Cardiac muscle cell (in vitro differentiated cells and primary cell): ENCODE measurements around the gene ABR. TPM values are rescaled to one million over a fixed set of nuclear protein-coding genes. Genes with fewer than 3 reads are reported as not detected.

Experiments used
- DNase-seq, 2 donors: peaks; one replicate each; pipeline versions ENCODE4 v3.0.0 to v3.0.0-alpha.2; 2010 to 2017; ENCODE audit warnings: low read depth in 1 of 2, low spot score in 1 of 2
- H3K27ac ChIP-seq: fragments of 200-600 bp; sonication (generic); 2 replicates; pipeline ENCODE4 v1.5.1; 2016
- H3K27me3 ChIP-seq: fragments of 200-600 bp; sonication (generic); 2 replicates; pipeline ENCODE4 v1.6.0; 2016; ENCODE audit warnings: control low read depth
- H3K36me3 ChIP-seq: fragments of 200-600 bp; sonication (generic); 2 replicates; pipeline ENCODE4 v1.5.1; 2016; ENCODE audit warnings: control low read depth
- H3K4me1 ChIP-seq: fragments of 200-600 bp; sonication (generic); 2 replicates; pipeline ENCODE4 v1.8.1; 2017; ENCODE audit warnings: low read depth, mild to moderate bottlenecking, mixed run types
- H3K4me3 ChIP-seq: fragments of 200-600 bp; sonication (generic); 2 replicates; pipeline ENCODE4 v1.5.1; 2016; ENCODE audit warnings: mild to moderate bottlenecking
- H3K9me3 ChIP-seq: fragments of 200-600 bp; sonication (generic); 2 replicates; pipeline ENCODE4 v1.5.1; 2017; ENCODE audit warnings: low read depth, mild to moderate bottlenecking, control low read depth
- polyA plus RNA-seq: library from polyadenylated mRNA; unstranded; fragments of >200 nt; fragmentation: Nextera tagmentation; extraction: Ambion mirVana; gene quantifications from 2 replicates; pipeline ENCODE4 v1.2.1, GENCODE V29; 2016
- total RNA-seq: library from RNA; depleted of rRNA; stranded (reverse); fragments of >200 nt; gene quantifications from 2 replicates; pipeline ENCODE4 v1.2.3, GENCODE V29; 2016
- TF ChIP-seq, protein P1 (sequence below): IDR thresholded peaks from 2 replicates; pipeline ENCODE4 v1.5.1; 2012; ENCODE audit warnings: low read depth, mild to moderate bottlenecking, low read length

ABR gene
- total and polyA plus RNA-seq, 2 experiments from 2014 or later, result 23.5 to 67.5 TPM

DNA sequence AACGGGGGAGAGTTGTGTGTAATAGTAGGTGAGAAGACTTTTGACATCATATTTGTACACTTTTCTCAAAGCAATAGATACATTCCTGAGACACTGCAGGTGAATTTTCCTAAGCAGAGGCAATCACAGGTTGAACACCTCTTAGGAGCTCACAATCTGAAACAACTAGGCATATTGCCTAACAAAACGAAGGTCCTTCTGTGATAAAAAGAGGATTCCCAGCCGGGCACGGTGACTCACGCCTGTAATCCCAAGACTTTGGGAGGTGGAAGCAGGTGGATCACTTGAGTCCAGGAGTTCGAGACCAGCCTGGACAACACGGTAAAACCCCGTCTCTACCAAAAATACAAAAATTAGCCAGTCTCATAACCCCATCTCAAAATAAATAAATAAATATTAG is 217.6 kb downstream of the ABR start:
- H3K4me3 ChIP-seq, result no peak overlapping the region
- TF ChIP-seq, protein P1, sequence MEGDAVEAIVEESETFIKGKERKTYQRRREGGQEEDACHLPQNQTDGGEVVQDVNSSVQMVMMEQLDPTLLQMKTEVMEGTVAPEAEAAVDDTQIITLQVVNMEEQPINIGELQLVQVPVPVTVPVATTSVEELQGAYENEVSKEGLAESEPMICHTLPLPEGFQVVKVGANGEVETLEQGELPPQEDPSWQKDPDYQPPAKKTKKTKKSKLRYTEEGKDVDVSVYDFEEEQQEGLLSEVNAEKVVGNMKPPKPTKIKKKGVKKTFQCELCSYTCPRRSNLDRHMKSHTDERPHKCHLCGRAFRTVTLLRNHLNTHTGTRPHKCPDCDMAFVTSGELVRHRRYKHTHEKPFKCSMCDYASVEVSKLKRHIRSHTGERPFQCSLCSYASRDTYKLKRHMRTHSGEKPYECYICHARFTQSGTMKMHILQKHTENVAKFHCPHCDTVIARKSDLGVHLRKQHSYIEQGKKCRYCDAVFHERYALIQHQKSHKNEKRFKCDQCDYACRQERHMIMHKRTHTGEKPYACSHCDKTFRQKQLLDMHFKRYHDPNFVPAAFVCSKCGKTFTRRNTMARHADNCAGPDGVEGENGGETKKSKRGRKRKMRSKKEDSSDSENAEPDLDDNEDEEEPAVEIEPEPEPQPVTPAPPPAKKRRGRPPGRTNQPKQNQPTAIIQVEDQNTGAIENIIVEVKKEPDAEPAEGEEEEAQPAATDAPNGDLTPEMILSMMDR, result no peak
- H3K9me3 ChIP-seq, result no peaks in the 10 kb centered on the region
- no peaks in the 10 kb centered on the region for H3K27me3 ChIP-seq
- H3K27ac ChIP-seq, result peak overlapping the region; percentile 96
- DNase-seq, result no peak
- H3K4me1 ChIP-seq, result peaks cover 59% of the 10 kb centered on the region
- H3K36me3 ChIP-seq, result no peaks in the 10 kb centered on the region

DNA sequence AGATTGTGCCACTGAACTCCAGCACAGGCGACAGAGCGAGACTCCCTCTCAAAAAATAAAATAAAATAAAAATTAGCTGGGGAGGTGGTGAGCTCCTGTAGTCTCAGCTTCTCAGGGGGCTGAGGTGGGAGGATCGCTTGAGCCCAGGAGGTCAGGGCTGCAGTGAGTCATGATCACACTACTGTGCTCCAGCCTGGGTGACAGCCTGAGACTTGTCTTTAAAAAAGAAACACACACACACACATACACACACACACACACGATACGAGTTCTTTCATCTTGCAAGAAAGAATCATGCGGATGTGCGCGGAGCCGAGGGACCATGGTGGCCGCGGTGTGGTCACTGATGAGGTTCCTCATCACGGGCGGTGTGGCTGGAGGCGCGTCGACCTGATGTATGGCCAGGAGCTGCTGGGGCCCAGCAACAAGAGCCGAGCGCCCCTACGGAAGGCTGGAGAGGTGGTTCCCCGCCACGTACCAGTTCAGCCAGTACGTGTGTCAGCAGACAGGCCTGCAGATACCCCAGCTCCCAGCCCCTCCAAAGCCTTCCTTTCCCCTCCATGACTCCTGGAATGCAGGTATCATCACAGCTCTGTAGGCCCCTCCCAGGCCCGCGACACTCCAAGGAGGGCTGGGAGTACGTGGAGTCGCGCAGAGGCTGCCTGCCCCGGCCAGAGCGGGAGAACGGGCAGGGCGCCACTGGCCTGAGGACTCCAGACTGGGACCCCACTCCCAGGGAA is 220.9 kb downstream of the ABR start:
- H3K4me3 ChIP-seq, result no peak overlapping the region
- TF ChIP-seq, protein P1, result no peak
- peaks cover 57% of the 10 kb centered on the region for H3K4me1 ChIP-seq
- H3K36me3 ChIP-seq, result no peaks in the 10 kb centered on the region
- no peak for DNase-seq
- no peaks in the 10 kb centered on the region for H3K27me3 ChIP-seq
- no peaks in the 10 kb centered on the region for H3K9me3 ChIP-seq
- H3K27ac ChIP-seq, result peak overlapping the region; percentile 99

DNA sequence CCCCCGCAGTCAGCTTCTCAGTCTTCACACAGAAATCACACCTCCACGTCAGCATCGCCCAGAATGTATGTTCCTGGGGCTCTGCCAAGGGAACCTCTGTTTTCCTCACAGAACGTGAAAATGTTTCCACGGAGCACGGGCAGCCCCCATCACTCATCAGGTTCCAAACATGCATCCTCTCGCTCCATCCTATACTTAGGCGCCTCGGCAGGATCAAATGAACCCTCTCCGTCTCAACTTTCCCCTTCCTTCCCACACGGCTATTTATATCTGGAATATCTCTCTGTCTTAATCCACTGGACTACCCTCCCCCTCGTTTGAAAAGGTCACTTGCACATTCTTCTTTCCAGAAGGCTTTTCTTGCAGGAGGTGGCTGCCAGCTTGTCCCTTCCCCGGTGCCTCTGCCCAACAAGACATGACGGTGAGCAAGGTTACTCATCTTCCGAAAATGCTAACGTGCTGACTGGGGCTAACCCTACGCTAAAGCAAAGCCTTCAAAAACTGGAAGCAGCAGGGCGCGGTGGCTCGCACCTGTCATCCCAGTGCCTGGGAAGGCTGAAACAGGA is 221.8 kb downstream of the ABR start:
- TF ChIP-seq, protein P1, result no peak
- no peaks in the 10 kb centered on the region for H3K36me3 ChIP-seq
- H3K4me1 ChIP-seq, result peaks cover 48% of the 10 kb centered on the region
- no peaks in the 10 kb centered on the region for H3K9me3 ChIP-seq
- peak overlapping the region; percentile 99 for H3K27ac ChIP-seq
- no peak overlapping the region for H3K4me3 ChIP-seq
- DNase-seq, result peak in 1 of 2 donors; percentile 79
- no peaks in the 10 kb centered on the region for H3K27me3 ChIP-seq

DNA sequence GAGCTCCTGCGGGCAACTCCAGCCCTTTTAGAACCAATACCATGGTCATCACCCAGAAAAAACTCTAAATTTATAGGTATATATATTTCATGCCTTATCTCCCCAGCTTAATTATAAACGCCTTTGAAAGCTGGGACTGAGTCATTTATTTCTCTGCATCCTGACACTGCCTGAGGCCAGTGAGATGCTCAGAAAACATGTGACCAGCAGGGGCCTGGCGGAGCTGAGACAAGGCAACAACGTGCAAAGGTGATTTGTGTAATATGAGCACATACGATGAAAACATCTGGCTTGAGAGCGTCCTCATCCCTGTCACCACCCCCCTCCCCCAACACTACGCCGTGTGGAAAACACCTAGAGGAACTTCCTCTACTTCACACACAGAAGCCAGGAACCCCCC is 222.9 kb downstream of the ABR start:
- TF ChIP-seq, protein P1, result no peak
- DNase-seq, result peak in 1 of 2 donors; percentile 46
- Histone ChIP-seq H3K9me3 (no peaks in the 10 kb centered on the region), H3K27ac (peak overlapping the region; percentile 99), H3K27me3 (no peaks in the 10 kb centered on the region), H3K4me3 (no peak overlapping the region), H3K4me1 (peaks cover 39% of the 10 kb centered on the region), H3K36me3 (no peaks in the 10 kb centered on the region)

DNA sequence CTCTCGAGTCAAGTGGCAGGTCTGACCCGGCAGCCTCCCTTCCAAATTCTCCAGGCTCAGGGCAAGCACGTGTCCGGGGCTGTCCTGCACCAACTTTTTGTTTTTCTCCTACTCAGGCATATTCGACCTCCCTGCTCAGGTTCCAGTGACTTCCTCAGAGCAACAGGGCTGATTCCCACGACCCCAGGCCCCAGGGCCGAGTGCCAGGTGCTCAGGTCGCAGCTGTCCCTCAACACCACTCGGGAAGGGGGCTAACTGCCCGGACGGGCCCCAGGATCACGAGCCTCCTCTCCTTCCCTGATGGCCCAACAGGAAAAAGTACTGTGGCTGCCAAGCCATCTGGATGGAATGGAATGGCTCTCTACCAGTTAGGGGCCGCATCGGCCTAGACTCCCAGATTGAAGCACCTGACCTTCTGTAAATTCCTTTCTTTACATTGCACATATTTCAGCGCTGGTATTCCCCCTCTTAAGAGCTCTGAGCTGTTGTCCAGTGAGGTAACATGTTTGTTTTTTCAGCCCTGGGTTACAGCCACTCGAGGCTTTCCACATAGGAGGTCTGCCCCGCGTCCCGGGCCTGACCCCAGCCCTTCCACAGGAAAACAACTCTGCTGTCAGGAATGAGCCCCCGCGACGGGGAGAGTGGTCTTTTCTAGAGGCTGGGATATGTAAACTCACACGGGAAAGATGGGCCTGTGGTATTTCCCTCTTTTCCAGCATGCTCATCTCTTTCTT is 225.2 kb downstream of the ABR start:
- TF ChIP-seq, protein P1, result no peak
- Histone ChIP-seq H3K9me3 (no peaks in the 10 kb centered on the region), H3K36me3 (no peaks in the 10 kb centered on the region), H3K4me3 (no peak overlapping the region), H3K4me1 (peaks cover 52% of the 10 kb centered on the region), H3K27me3 (no peaks in the 10 kb centered on the region), H3K27ac (peak overlapping the region; percentile 99)
- DNase-seq, result peak; percentile 37 to 70
